Stimulated activated CD8-positive, alpha-beta memory T cell treated with anti-CD3 and anti-CD28 coated beads, Interleukin-12 subunit alpha, Interleukin-12 subunit beta, amount 100 ng/mL, for 24 hours (primary cell): ENCODE results near the gene C5AR1.
"Not testable (repeated sequence)": the region's sequence is repeated elsewhere in the genome, so short reads cannot be mapped to it uniquely, and the experiment has no call there.

ENCODE experiments used
- DNase-seq: peaks from one replicate; pipeline ENCODE4 v3.0.0-alpha.2; 2020; ENCODE audit errors: extremely low read depth

C5AR1 gene

GRCh38 chr19:47331931-47332547 lies 22.4 kb downstream of the C5AR1 start, which contains the start of gene C5AR2:
Gene C5AR2 (plus strand): TSS chr19:47332175. CDS start chr19:47340800, 8,625 bp downstream.
- DNase-seq: no peak

GRCh38 chr19:47336765-47337718 lies 27.4 kb downstream of the C5AR1 start:
- not testable (repeated sequence) for DNase-seq

- no peak for DNase-seq
These were observed 29.7 kb downstream of the C5AR1 start for GRCh38 chr19:47339196-47339880.

GRCh38 chr19:47340477-47341208 lies 31.0 kb downstream of the C5AR1 start:
- DNase-seq: no peak

- no peak for DNase-seq
These were observed 32.1 kb downstream of the C5AR1 start for GRCh38 chr19:47341734-47342133.

- no peak for DNase-seq
These were observed 33.6 kb downstream of the C5AR1 start for GRCh38 chr19:47343194-47343802.

- no peak for DNase-seq
These were observed 34.8 kb downstream of the C5AR1 start for GRCh38 chr19:47344425-47344824.

GRCh38 chr19:47346024-47346423 lies 36.4 kb downstream of the C5AR1 start:
- DNase-seq: not testable (repeated sequence)

GRCh38 chr19:47348819-47349795 lies 39.4 kb downstream of the C5AR1 start, which contains the start of gene DHX34:
Gene DHX34 (plus strand): TSS chr19:47349315. CDS start chr19:47353031, 3,716 bp downstream.
- DNase-seq: peak; percentile 96

GRCh38 chr19:47350630-47351029 lies 41.0 kb downstream of the C5AR1 start:
- no peak for DNase-seq

- no peak for DNase-seq
These were observed 41.9 kb downstream of the C5AR1 start for GRCh38 chr19:47351548-47351947.

GRCh38 chr19:47352095-47352494 lies 42.4 kb downstream of the C5AR1 start:
- DNase-seq: no peak

- no peak for DNase-seq
These were observed 43.6 kb downstream of the C5AR1 start for GRCh38 chr19:47353307-47353712.

- DNase-seq: no peak
These were observed 47.2 kb downstream of the C5AR1 start for GRCh38 chr19:47356900-47357299.

- no peak for DNase-seq
These were observed 48.4 kb downstream of the C5AR1 start for GRCh38 chr19:47357788-47358680.

GRCh38 chr19:47358936-47359335 lies 49.3 kb downstream of the C5AR1 start:
- no peak for DNase-seq

- no peak for DNase-seq
These were observed 52.7 kb downstream of the C5AR1 start for GRCh38 chr19:47362321-47362720.

- DNase-seq: no peak
These were observed 54.3 kb downstream of the C5AR1 start for GRCh38 chr19:47363758-47364531.
